ENCODE data around the gene HSP90AA1.

DNA sequence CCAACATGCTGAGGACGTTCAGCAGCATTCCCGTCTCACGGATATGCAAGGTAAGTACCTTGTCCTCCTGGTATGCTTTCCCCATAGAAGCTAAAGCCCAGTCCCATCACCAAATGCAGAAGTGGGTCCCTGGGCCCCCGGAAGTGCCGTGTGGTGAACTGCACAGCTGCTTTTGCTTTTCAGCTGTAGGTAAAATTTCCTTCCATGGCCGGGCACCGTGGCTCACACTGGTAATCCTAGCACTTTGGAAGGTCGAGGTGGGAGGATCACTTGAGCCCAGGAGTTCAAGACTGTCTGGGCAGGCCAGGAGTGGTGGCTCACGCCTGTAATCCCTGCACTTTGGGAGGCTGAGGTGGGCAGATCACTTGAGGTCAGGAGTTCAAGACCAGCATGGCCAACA is 44.1 kb downstream of the HSP90AA1 start:
- TF ChIP-seq, protein P1, sequence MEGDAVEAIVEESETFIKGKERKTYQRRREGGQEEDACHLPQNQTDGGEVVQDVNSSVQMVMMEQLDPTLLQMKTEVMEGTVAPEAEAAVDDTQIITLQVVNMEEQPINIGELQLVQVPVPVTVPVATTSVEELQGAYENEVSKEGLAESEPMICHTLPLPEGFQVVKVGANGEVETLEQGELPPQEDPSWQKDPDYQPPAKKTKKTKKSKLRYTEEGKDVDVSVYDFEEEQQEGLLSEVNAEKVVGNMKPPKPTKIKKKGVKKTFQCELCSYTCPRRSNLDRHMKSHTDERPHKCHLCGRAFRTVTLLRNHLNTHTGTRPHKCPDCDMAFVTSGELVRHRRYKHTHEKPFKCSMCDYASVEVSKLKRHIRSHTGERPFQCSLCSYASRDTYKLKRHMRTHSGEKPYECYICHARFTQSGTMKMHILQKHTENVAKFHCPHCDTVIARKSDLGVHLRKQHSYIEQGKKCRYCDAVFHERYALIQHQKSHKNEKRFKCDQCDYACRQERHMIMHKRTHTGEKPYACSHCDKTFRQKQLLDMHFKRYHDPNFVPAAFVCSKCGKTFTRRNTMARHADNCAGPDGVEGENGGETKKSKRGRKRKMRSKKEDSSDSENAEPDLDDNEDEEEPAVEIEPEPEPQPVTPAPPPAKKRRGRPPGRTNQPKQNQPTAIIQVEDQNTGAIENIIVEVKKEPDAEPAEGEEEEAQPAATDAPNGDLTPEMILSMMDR (IDR thresholded peaks at IDR 0.05) = no peak
- TF ChIP-seq POLR2AphosphoS5 (IDR thresholded peaks at IDR 0.05) = no peak
- TF ChIP-seq POLR2A (IDR thresholded peaks at IDR 0.05) = no peak
- no peak for TF ChIP-seq EP300 (IDR thresholded peaks at IDR 0.05)
